SH-SY5Y (cell line): ENCODE measurements around the gene CIAO1.

Source experiments
- GATA2 ChIP-seq: IDR thresholded peaks from 2 replicates; pipeline ENCODE4 v1.6.1; 2011; ENCODE audit warnings: mild to moderate bottlenecking, low read depth, low read length
- GATA3 ChIP-seq: IDR thresholded peaks from 2 replicates; pipeline ENCODE4 v1.6.1; 2011; ENCODE audit warnings: low read depth, mild to moderate bottlenecking, low read length, moderate library complexity

GRCh38 chr2:96273763-96274162 lies 7.7 kb downstream of the CIAO1 start:
- TF ChIP-seq GATA2 (no peak), GATA3 (no peak)
